Breast epithelium (tissue), 4 donors: ENCODE results near the gene GPBP1. TPM values are rescaled to one million over a fixed set of nuclear protein-coding genes. Genes with fewer than 3 reads are reported as not detected.

Source experiments
- DNase-seq, 2 donors: peaks; one replicate each; pipeline ENCODE4 v3.0.0-alpha.2; 2019; ENCODE audit warnings: low spot score in 2 of 2
- H3K27ac ChIP-seq, 2 donors: fragments of 200-600 bp; sonication (generic) in 1 of 2; one replicate each; pipeline ENCODE4 v1.5.1; 2016 to 2019; ENCODE audit warnings: mild to moderate bottlenecking in 1 of 2
- H3K27me3 ChIP-seq, 2 donors: fragments of 200-600 bp; sonication (generic) in 1 of 2; one replicate each; pipeline versions ENCODE4 v1.5.1 to v1.6.0; 2017 to 2019; ENCODE audit warnings: control low read depth in 1 of 2, mild to moderate bottlenecking in 1 of 2
- H3K36me3 ChIP-seq: fragments of 200-600 bp; one replicate; pipeline ENCODE4 v1.5.1; 2019
- H3K4me1 ChIP-seq, 2 donors: fragments of 200-600 bp; sonication (generic); one replicate each; pipeline ENCODE4 v1.5.1; 2016 to 2019; ENCODE audit warnings: control low read depth in 1 of 2
- H3K4me3 ChIP-seq, 3 donors: fragments of 200-600 bp; sonication (generic); 1 replicate in 2 of 3; 2 replicates in 1 of 3; pipeline ENCODE4 v1.5.1; 2016 to 2019; ENCODE audit warnings: mild to moderate bottlenecking in 3 of 3, moderate library complexity in 2 of 3
- H3K9me3 ChIP-seq, 2 donors: fragments of 200-600 bp; sonication (generic) in 1 of 2; one replicate each; pipeline ENCODE4 v1.5.1; 2016 to 2019; ENCODE audit warnings: control low read depth in 1 of 2
- CTCF ChIP-seq, 3 donors: fragments of 450-650 bp; IDR thresholded peaks; one replicate each; pipeline ENCODE4 v1.5.1; 2016 to 2017; ENCODE audit warnings: antibody characterized with exemption in 3 of 3, mild to moderate bottlenecking in 3 of 3, moderate library complexity in 3 of 3
- POLR2A ChIP-seq: fragments of 450-650 bp; IDR thresholded peaks from one replicate; pipeline ENCODE4 v1.6.1; 2016; ENCODE audit warnings: antibody characterized with exemption, mild to moderate bottlenecking, moderate library complexity
- POLR2AphosphoS5 ChIP-seq, 3 donors: sonication (generic); formaldehyde crosslinking; IDR thresholded peaks; one replicate each; pipeline ENCODE4 v1.6.1; 2017; ENCODE audit warnings: antibody characterized with exemption in 3 of 3
- intact Hi-C: fragments of 100-400 bp; cut with DNase I; formaldehyde crosslinking; loops from one replicate; pipeline ENCODE4 v1.15.1; 2023; ENCODE audit warnings: low total_unique reads
- total RNA-seq, 3 donors: library from RNA; depleted of rRNA; stranded (reverse); fragments of >200 nt; gene quantifications; one replicate each; pipeline ENCODE4 v1.1.0, GENCODE V29; 2016

The GPBP1 gene
- total RNA-seq, 3 donors from 2014 or later: 61.1 to 141 (median 93.1) TPM

GRCh38 chr5:57243286-57244137 lies 69.7 kb downstream of the GPBP1 start:
- no peak overlapping the region for H3K4me3 ChIP-seq
- H3K27ac ChIP-seq: no peak overlapping the region
- no peaks in the 10 kb centered on the region for H3K9me3 ChIP-seq
- intact Hi-C loops: no loop called here
- no peak for TF ChIP-seq POLR2A
- TF ChIP-seq POLR2AphosphoS5 (IDR thresholded peaks at IDR 0.05): no peak
- no peak for TF ChIP-seq CTCF (IDR thresholded peaks at IDR 0.05)
- no peaks in the 10 kb centered on the region for H3K27me3 ChIP-seq
- no peaks in the 10 kb centered on the region for H3K4me1 ChIP-seq
- H3K36me3 ChIP-seq: no peaks in the 10 kb centered on the region
- DNase-seq: no peak

GRCh38 chr5:57244331-57244730 lies 70.5 kb downstream of the GPBP1 start:
- Histone ChIP-seq H3K4me1 (no peaks in the 10 kb centered on the region), H3K4me3 (no peak overlapping the region), H3K27me3 (no peaks in the 10 kb centered on the region), H3K36me3 (peaks cover 4% of the 10 kb centered on the region), H3K27ac (no peak overlapping the region), H3K9me3 (no peaks in the 10 kb centered on the region)
- no peak for TF ChIP-seq CTCF (IDR thresholded peaks at IDR 0.05)
- no peak for TF ChIP-seq POLR2A
- no peak for TF ChIP-seq POLR2AphosphoS5 (IDR thresholded peaks at IDR 0.05)
- intact Hi-C loops: no loop called here
- DNase-seq: no peak

- intact Hi-C loops: no loop called here
- peaks cover 4% of the 10 kb centered on the region for H3K36me3 ChIP-seq
Measured at GRCh38 chr5:57246426-57246825, 72.6 kb downstream of the GPBP1 start.

GRCh38 chr5:57247765-57248164 lies 73.9 kb downstream of the GPBP1 start:
- no peak for DNase-seq
- H3K27me3 ChIP-seq: no peaks in the 10 kb centered on the region
- peaks cover 4% of the 10 kb centered on the region for H3K36me3 ChIP-seq
- H3K9me3 ChIP-seq: no peaks in the 10 kb centered on the region
- H3K4me1 ChIP-seq: no peaks in the 10 kb centered on the region
- TF ChIP-seq CTCF (IDR thresholded peaks at IDR 0.05): no peak
- TF ChIP-seq POLR2AphosphoS5 (IDR thresholded peaks at IDR 0.05): no peak
- TF ChIP-seq POLR2A: no peak
- no peak overlapping the region for H3K27ac ChIP-seq
- H3K4me3 ChIP-seq: no peak overlapping the region
- intact Hi-C loops: no loop called here

More at GRCh38 chr5:57246426-57246825, 72.6 kb downstream of the GPBP1 start:
- no peaks in the 10 kb centered on the region for H3K4me1 ChIP-seq
- no peaks in the 10 kb centered on the region for H3K9me3 ChIP-seq
- H3K27me3 ChIP-seq: no peaks in the 10 kb centered on the region
- no peak for DNase-seq
- no peak overlapping the region for H3K4me3 ChIP-seq
- TF ChIP-seq CTCF (IDR thresholded peaks at IDR 0.05) (no peak), POLR2AphosphoS5 (IDR thresholded peaks at IDR 0.05) (no peak), POLR2A (no peak)
- H3K27ac ChIP-seq: no peak overlapping the region

GRCh38 chr5:57249265-57249874 lies 75.5 kb downstream of the GPBP1 start:
- H3K4me3 ChIP-seq: no peak overlapping the region
- no peaks in the 10 kb centered on the region for H3K9me3 ChIP-seq
- H3K27me3 ChIP-seq: no peaks in the 10 kb centered on the region
- TF ChIP-seq POLR2AphosphoS5 (IDR thresholded peaks at IDR 0.05) (no peak), POLR2A (no peak)
- no peaks in the 10 kb centered on the region for H3K4me1 ChIP-seq
- intact Hi-C loops: no loop called here
- DNase-seq: no peak
- peaks cover 4% of the 10 kb centered on the region for H3K36me3 ChIP-seq
- no peak overlapping the region for H3K27ac ChIP-seq
